Measurements from ENCODE around the gene UNC5C. TPM values are rescaled to one million over a fixed set of nuclear protein-coding genes. Genes with fewer than 3 reads are reported as not detected.

Gene UNC5C
- total and polyA plus RNA-seq, 2 experiments from 2014 or later: 3.5 to 16.0 TPM

DNA sequence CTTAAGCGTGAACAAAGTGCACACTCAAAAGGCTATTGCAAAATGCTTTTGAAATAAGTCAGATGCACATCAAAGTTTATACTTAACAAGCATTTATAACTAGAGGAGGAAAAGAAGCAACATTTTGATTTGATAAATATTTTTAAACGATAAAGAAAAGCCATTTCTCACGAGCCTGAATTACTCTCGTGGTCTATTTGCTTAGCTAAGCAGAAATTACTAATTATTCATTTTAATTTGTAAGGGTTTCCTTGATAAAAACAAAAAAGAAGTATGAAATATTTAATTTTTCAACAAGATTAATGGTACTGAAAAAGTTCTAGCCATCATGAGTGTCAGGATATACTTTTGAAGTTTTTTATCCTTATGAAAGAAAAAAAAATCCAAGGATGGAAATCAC is 78.2 kb downstream of the UNC5C start:
- Histone ChIP-seq H3K4me1 (ENCODE audit: insufficient read depth) (no peaks in the 10 kb centered on the region), H2AFZ (no peak overlapping the region), H3K27me3 (no peaks in the 10 kb centered on the region), H3K9me3 (ENCODE audit: low read depth) (no peaks in the 10 kb centered on the region), H4K20me1 (ENCODE audit: insufficient read depth, poor library complexity, severe bottlenecking) (no peaks in the 10 kb centered on the region), H3K4me2 (no peak overlapping the region), H3K36me3 (replicated peaks; ENCODE audit: insufficient read depth, low read depth) (no peaks in the 10 kb centered on the region), H3K27ac (no peak overlapping the region), H3K4me3 (no peak overlapping the region), H3K9me2 (replicated peaks; ENCODE audit: insufficient read depth) (no peaks in the 10 kb centered on the region), H3K79me2 (no peaks in the 10 kb centered on the region)
- TF ChIP-seq, protein P1, sequence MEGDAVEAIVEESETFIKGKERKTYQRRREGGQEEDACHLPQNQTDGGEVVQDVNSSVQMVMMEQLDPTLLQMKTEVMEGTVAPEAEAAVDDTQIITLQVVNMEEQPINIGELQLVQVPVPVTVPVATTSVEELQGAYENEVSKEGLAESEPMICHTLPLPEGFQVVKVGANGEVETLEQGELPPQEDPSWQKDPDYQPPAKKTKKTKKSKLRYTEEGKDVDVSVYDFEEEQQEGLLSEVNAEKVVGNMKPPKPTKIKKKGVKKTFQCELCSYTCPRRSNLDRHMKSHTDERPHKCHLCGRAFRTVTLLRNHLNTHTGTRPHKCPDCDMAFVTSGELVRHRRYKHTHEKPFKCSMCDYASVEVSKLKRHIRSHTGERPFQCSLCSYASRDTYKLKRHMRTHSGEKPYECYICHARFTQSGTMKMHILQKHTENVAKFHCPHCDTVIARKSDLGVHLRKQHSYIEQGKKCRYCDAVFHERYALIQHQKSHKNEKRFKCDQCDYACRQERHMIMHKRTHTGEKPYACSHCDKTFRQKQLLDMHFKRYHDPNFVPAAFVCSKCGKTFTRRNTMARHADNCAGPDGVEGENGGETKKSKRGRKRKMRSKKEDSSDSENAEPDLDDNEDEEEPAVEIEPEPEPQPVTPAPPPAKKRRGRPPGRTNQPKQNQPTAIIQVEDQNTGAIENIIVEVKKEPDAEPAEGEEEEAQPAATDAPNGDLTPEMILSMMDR (IDR thresholded peaks at IDR 0.05; ENCODE audit: poor library complexity): no peak
- TF ChIP-seq EZH2phosphoT487 (IDR thresholded peaks at IDR 0.05; ENCODE audit: low read depth, severe bottlenecking, unreplicated experiment): no peak
- no peak for TF ChIP-seq EZH2 (IDR thresholded peaks at IDR 0.05; ENCODE audit: borderline replicate concordance)
- WGBS (ENCODE audit: low lambda C conversion rate, missing lambda C conversion rate): 98% methylated on average over 4 of the region's 4 CpGs
- DNase-seq (ENCODE audit: low spot score): no peak

DNA sequence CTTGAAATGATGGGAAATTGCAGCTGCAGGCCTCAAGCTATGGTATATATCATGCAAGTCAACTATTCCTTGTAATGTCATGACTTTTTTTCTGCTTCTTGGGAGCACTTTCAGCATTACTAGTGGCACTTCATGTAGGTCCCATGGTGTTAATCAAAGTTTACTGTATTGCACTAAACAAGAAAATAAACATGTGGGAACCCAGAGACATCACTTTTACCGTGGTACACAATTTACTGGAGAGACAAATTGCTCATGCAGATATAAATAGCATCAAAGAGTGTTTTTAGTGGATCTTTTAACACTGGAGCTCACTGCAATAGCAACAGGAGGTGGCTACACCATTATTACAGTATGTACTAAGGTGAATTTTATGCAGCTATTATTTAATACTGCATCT is 79.2 kb downstream of the UNC5C start:
- no peaks in the 10 kb centered on the region for H3K9me3 ChIP-seq (ENCODE audit: low read depth)
- H4K20me1 ChIP-seq (ENCODE audit: insufficient read depth, poor library complexity, severe bottlenecking): no peaks in the 10 kb centered on the region
- no peaks in the 10 kb centered on the region for H3K36me3 ChIP-seq (replicated peaks; ENCODE audit: insufficient read depth, low read depth)
- H3K4me2 ChIP-seq: no peak overlapping the region
- no peak for TF ChIP-seq EZH2phosphoT487 (IDR thresholded peaks at IDR 0.05; ENCODE audit: low read depth, severe bottlenecking, unreplicated experiment)
- no peaks in the 10 kb centered on the region for H3K9me2 ChIP-seq (replicated peaks; ENCODE audit: insufficient read depth)
- no peak overlapping the region for H2AFZ ChIP-seq
- no peaks in the 10 kb centered on the region for H3K79me2 ChIP-seq
- no peak overlapping the region for H3K4me3 ChIP-seq
- WGBS (ENCODE audit: low lambda C conversion rate, missing lambda C conversion rate): 87% methylated on average over 1 of the region's 1 CpG
- H3K27ac ChIP-seq: no peak overlapping the region
- H3K27me3 ChIP-seq: no peaks in the 10 kb centered on the region
- no peak for DNase-seq (ENCODE audit: low spot score)
- H3K4me1 ChIP-seq (ENCODE audit: insufficient read depth): no peaks in the 10 kb centered on the region

DNA sequence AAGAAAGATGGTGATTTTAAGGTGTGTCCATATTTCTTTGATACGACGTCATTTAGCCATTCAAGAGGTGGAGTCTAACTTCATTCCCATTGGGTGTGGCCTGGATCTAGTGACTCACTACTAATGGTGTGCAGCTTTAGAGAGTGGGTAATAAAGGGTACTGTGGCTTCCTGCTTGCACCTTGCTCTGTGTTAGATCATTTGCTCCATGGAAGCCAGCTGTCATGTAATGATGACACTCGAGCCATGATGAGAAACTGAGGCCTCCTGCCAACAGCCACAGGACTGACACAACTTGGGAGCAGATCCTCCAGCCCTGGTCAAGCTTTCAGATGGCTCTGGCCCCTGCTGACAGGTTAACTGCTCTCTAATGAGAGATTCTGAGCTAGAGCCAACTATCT is 82.0 kb downstream of the UNC5C start:
- H4K20me1 ChIP-seq (ENCODE audit: insufficient read depth, poor library complexity, severe bottlenecking): no peaks in the 10 kb centered on the region
- no peaks in the 10 kb centered on the region for H3K36me3 ChIP-seq (replicated peaks; ENCODE audit: insufficient read depth, low read depth)
- H3K9me2 ChIP-seq (replicated peaks; ENCODE audit: insufficient read depth): no peaks in the 10 kb centered on the region
- H3K4me3 ChIP-seq: no peak overlapping the region
- no peak overlapping the region for H3K27ac ChIP-seq
- no peak for DNase-seq (ENCODE audit: low spot score)
- whole genome bisulfite sequencing (ENCODE audit: low lambda C conversion rate, missing lambda C conversion rate): 87% methylated on average over 3 of the region's 3 CpGs
- H2AFZ ChIP-seq: no peak overlapping the region
- TF ChIP-seq EZH2phosphoT487 (IDR thresholded peaks at IDR 0.05; ENCODE audit: low read depth, severe bottlenecking, unreplicated experiment): no peak
- TF ChIP-seq EZH2 (IDR thresholded peaks at IDR 0.05; ENCODE audit: borderline replicate concordance): no peak
- TF ChIP-seq, protein P1 (IDR thresholded peaks at IDR 0.05; ENCODE audit: poor library complexity): no peak
- H3K27me3 ChIP-seq: no peaks in the 10 kb centered on the region
- H3K4me1 ChIP-seq (ENCODE audit: insufficient read depth): no peaks in the 10 kb centered on the region
- H3K79me2 ChIP-seq: no peaks in the 10 kb centered on the region
- H3K4me2 ChIP-seq: no peak overlapping the region
- no peaks in the 10 kb centered on the region for H3K9me3 ChIP-seq (ENCODE audit: low read depth)

DNA sequence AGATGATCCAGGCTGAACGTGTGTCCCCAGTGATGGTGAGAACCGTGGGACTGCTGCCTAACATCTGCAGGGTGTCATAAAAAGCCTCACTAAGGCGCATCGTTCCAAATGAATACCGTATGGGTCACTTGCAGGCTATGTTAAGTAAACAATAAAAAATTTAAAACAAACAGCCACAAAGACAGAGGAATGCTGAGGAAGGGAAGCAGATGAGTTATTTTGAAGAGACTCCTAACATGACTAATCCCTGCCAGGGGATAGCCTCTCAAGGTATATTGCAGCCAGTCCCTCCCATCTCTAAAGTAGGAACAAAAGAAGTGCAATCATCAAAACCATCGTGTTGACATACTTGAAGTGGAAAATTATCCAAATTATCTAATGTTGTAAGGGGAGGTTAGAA is 83.8 kb downstream of the UNC5C start:
- Histone ChIP-seq H4K20me1 (ENCODE audit: insufficient read depth, poor library complexity, severe bottlenecking) (no peaks in the 10 kb centered on the region), H3K4me3 (no peak overlapping the region), H3K9me2 (replicated peaks; ENCODE audit: insufficient read depth) (no peaks in the 10 kb centered on the region), H3K4me1 (ENCODE audit: insufficient read depth) (no peaks in the 10 kb centered on the region), H2AFZ (no peak overlapping the region), H3K27ac (no peak overlapping the region), H3K9me3 (ENCODE audit: low read depth) (no peaks in the 10 kb centered on the region), H3K79me2 (no peaks in the 10 kb centered on the region), H3K27me3 (no peaks in the 10 kb centered on the region), H3K4me2 (no peak overlapping the region), H3K36me3 (replicated peaks; ENCODE audit: insufficient read depth, low read depth) (no peaks in the 10 kb centered on the region)
- TF ChIP-seq, protein P1 (IDR thresholded peaks at IDR 0.05; ENCODE audit: poor library complexity): no peak
- TF ChIP-seq EZH2 (IDR thresholded peaks at IDR 0.05; ENCODE audit: borderline replicate concordance) (no peak), EZH2phosphoT487 (IDR thresholded peaks at IDR 0.05; ENCODE audit: low read depth, severe bottlenecking, unreplicated experiment) (no peak)
- DNase-seq (ENCODE audit: low spot score): no peak
- WGBS (ENCODE audit: low lambda C conversion rate, missing lambda C conversion rate): 43% methylated on average over 6 of the region's 6 CpGs

Measured in hepatocyte (in vitro differentiated cells).